ENCODE data around the gene DUSP19.

DNA sequence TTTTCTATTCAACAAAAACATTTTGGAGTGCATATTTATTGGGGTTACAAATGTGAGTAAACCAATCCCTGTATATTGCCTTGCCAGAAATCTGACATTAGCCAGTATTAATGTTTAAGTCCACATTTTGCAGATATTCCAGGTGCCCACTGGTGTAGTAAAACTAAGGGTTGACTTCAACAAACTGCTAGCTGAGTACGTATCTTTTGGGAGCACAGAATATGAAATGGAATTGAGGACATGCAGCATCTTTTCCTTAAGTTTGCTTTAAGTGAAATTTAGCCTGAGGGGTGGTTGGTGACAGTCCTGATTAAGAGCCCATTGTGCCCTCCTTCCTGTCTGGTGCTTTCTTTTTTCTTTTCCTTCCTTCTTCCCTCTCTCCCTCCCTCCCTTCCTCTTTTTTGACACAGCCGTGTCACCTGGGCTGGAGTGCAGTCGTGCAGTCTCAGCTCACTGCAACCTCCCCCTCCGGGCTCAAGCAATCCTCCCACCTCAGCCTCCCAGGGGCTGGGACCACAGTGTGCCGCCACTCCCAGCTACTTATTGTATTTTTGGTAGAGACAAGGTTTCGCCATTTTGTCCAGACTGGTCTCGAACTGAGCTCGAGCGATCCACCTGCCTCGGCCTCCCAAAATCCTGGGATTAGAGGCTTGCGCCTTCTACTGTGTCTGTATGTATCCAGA is 47.3 kb downstream of the DUSP19 start:
- TF ChIP-seq SUZ12 (IDR thresholded peaks at IDR 0.05; ENCODE audit: extremely low read depth, insufficient read depth, insufficient read length) (no peak), YY1 (IDR thresholded peaks at IDR 0.05; ENCODE audit: insufficient read depth, insufficient read length) (no peak), ZNF274 (IDR thresholded peaks at IDR 0.05; ENCODE audit: low read depth, low read length) (no peak)
